A673 (cell line): ENCODE measurements around the gene PBX1.

ENCODE experiments used
- EZH2 ChIP-seq: fragments of 200-600 bp; sonication (generic); IDR thresholded peaks from 2 replicates; pipeline ENCODE4 v1.6.1; 2017; ENCODE audit warnings: borderline replicate concordance, low read depth, mild to moderate bottlenecking, mixed read lengths, antibody characterized with exemption, low read length; ENCODE audit not compliant: poor library complexity, severe bottlenecking
- TF ChIP-seq, protein P1 (sequence below): fragments of 300-800, 200-600 bp; sonication (generic); conservative IDR thresholded peaks from 2 replicates; pipeline ENCODE4 v1.5.1; 2017; ENCODE audit warnings: low read depth, mild to moderate bottlenecking, antibody characterized with exemption, low read length, moderate library complexity, mixed read lengths

DNA sequence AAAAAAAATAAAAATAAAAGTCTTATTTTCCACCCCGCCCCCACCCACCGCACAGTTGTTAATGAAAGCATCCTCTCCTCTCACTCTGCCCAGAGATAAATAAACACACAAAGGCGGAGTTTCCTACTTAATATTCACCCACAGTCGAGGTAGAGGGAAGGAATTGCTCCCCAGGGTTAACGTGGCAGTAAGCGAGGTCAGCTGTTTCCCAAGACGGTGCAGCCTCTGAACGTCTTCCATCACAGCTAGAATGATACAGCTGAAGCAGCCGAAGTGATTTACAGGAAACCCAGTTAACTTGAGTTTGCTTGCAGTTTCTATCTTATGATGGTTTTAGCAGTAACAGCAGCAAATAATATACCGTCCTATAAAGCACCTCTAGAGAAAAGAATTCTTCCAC is 283.9 kb downstream of the PBX1 start:
- TF ChIP-seq, protein P1, sequence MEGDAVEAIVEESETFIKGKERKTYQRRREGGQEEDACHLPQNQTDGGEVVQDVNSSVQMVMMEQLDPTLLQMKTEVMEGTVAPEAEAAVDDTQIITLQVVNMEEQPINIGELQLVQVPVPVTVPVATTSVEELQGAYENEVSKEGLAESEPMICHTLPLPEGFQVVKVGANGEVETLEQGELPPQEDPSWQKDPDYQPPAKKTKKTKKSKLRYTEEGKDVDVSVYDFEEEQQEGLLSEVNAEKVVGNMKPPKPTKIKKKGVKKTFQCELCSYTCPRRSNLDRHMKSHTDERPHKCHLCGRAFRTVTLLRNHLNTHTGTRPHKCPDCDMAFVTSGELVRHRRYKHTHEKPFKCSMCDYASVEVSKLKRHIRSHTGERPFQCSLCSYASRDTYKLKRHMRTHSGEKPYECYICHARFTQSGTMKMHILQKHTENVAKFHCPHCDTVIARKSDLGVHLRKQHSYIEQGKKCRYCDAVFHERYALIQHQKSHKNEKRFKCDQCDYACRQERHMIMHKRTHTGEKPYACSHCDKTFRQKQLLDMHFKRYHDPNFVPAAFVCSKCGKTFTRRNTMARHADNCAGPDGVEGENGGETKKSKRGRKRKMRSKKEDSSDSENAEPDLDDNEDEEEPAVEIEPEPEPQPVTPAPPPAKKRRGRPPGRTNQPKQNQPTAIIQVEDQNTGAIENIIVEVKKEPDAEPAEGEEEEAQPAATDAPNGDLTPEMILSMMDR: no peak
- no peak for TF ChIP-seq EZH2
